NCI-H1436 (cell line): Measurements from ENCODE around the gene PILRB.
"Not testable (repeated sequence)": the region's sequence is repeated elsewhere in the genome, so short reads cannot be mapped to it uniquely, and the experiment has no call there.

Source experiments
- DNase-seq: peaks from one replicate; lab custom pipeline; 2025; lab: John Stamatoyannopoulos, UW

Gene PILRB

GRCh38 chr7:100376066-100376465 lies 18.1 kb downstream of the PILRB start:
- DNase-seq: no peak

DNA sequence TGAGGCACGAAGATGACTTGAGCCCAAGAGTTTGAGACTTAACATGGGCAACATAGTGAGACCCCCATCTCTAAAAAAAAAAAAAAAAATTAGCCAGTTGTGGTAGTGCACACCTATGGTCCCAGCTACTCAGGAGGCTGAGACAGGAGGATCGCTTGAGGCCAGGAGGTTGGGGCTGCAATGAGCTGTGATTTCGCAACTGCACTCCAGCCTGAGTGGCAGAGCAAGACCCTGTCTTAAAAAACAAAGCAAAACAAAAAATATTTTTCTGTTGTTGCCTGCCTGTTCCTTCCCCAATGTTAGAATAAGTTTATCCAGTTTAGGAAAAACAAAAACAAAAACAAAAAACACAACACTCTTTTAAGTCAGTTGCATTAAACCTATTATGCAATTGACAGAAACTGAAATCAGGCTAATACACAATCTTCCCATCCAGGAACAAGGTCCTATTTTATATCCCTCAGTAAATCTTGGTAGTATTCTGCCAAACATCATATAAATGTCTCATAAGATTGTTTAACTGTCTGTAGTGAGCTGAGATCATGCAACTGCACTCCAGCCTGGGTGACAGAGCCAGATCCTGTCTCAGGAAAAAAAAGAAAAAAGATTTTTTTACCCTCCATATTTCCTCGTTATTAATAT lies 20.3 kb downstream of the PILRB start:
- no peak for DNase-seq

DNA sequence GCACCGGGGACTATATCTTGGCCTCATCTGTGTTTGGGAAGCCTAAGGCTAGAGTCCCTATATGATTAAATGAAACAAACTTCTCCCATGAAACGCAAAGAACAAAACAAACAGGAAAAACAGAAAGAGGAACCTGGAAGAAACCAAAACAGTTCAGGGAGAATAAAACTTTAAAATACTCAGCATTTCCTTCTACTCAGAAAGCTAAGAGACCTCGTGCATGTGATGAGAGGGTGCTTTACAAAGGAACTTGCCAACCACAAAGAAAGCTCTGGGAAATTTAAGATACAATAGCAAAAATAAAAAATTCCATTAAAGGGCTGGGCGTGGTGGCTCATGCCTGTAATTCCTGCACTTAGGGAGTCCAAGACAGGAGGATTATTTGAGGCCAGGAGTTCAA lies 22.3 kb downstream of the PILRB start:
- DNase-seq: no peak

DNA sequence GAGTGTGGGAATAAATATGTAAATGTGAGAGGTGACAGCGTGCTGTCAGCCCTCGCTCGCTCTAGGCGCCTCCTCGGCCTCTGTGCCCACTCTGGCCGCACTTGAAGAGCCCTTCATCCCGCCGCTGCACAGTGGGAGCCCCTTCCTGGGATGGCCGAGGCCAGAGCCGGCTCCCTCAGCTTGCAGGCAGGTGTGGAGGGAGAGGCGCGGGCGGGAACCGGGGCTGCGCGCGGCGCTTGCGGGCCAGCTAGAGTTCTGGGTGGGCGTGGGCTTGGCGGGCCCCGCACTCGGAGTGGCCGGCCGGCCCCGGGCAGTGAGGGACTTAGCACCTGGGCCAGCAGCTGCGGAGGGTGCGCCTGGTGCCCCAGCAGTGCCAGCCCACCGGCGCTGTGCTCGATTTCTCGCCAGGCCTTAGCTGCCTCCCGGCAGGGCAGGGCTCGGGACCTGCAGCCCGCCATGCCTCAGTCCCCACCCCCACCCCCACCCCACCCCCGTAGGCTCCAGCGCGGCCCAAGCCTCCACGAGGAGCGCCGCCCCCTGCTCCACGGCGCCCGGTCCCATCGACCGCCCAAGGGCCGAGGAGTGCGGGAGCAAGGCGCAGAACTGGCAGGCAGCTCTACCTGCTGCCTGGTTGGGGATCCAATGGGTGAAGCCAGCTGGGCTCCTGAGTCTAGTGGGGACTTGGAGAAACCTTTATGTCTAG lies 23.8 kb downstream of the PILRB start:
- DNase-seq: not testable (repeated sequence)

- DNase-seq: not testable (repeated sequence)
These were observed 24.4 kb downstream of the PILRB start for GRCh38 chr7:100382234-100382853.

DNA sequence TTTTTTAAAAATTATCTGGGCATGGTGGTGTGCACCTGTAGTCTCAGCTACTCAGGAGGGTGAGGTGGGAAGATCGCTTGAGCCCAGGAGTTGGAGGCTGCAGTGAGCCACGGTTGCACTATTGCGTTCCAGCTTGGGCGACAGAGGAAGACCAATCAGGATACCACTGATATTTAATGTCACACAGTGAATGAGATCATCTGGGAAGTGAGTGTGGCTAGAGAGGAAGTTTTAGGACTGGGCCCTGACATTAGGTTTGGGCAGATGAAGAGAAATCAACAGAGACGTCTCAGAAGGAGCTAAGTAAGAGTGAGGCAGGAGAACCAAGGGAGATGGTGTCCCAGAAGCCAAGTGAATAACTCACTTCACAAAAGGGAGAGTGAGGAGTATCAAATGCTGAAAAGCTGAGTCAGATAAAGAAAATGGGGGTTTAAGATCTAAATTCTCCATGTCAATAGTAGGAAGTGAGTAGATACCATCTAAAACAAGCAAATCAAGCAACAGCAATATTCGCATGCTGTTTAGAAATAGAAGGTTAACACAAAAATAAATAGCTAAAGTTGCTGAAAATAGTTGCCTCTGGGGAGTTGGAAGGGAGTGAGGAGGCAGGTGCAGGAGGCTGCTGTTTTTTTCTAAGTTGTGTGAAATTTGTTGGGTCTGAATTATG lies 26.8 kb downstream of the PILRB start:
- no peak for DNase-seq

- no peak for DNase-seq
These were observed 29.0 kb downstream of the PILRB start for GRCh38 chr7:100386940-100387339.

DNA sequence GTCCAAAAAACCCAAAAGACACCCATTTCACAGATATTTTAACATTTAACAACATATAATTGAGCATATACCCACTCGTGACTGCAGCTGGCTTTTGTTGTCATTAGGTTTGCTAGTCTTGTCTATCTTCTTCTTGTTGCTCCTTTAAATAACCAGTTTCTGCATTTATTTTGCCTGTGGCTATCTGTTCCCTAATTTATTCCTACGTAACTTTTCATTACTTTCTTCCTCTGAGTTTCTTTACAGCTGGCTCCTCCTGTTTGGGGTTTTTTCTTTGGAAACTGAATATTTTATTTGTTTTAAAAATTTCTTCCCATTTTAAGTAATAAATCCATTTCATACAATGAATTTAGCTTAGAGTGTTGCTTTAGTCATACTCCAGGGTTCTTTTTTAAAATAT lies 29.8 kb downstream of the PILRB start:
- DNase-seq: no peak

GRCh38 chr7:100389437-100390088 lies 31.6 kb downstream of the PILRB start:
- DNase-seq: no peak

GRCh38 chr7:100390286-100391009 lies 32.5 kb downstream of the PILRB start:
- DNase-seq: no peak

DNA sequence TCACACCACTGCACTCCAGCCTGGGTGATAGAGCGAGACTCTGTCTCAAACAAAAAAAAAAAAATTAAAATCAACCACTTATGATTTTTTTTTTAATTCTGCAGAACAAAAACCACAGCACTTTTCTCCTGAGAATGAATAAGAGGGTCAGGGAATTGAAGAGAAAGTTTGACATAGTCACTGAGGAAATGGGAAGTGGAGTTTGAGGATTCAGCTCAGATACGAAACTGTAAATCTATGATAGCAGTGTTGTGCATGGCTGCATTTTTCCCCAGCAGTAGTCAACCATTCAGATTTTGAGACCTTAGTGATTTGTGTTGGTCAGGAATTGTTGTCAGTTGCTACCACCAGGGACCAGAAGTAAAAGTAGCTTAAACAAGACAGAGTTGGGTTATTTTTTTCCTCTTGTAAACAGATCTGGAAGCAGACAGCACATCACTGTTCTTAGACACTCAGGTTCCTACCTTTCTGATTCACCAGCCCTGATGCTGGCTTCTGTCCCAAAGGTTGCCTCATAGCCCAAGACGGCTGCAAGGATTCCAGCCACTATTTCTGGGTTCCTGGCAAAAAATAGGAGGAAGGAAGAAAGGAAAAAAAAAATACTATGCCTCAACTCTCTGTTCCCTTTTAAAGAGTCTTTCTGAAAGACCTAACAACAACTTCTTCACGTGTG lies 35.5 kb downstream of the PILRB start:
- no peak for DNase-seq

DNA sequence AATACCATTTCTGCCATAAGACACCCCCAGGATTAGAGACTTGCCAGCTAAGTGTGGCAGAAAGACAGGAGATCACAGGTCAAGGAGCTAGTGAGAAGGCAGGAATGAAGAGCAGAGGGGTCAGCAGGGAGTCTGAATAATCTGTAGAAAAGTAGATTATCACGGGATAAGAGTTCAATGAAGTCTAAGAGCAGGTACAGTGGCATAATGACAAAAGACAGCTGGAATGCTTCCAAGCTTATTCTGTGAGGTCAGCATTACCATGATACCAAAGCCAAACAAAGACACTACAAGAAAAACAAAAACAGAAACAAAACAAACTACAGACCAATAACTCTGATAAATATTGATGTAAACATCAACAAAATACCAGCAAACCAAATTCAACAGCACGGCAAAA lies 36.2 kb downstream of the PILRB start:
- no peak for DNase-seq

- DNase-seq: no peak
These were observed 38.6 kb downstream of the PILRB start for GRCh38 chr7:100396421-100396982.

GRCh38 chr7:100397315-100398081 lies 39.6 kb downstream of the PILRB start:
- DNase-seq: no peak

DNA sequence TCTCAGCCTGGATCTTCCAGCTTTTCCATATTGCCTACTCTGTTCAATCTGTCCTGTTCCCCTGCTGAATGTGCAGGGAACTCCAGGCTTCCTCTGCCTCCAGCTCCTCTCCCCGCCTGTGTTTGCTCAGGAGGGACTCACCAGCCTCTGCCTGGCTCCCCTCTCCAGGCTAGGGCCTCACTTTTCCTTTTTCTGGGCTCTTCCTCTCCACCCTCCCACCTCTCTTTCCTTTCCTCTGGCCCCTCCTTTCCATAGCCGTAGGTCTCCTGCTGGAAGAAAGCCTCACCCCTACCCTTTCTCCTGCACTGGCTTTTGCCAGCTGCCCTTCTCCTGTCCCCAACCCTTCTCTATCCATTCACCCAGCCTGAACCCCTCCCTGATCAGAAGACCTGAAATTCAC lies 40.3 kb downstream of the PILRB start:
- DNase-seq: no peak

DNA sequence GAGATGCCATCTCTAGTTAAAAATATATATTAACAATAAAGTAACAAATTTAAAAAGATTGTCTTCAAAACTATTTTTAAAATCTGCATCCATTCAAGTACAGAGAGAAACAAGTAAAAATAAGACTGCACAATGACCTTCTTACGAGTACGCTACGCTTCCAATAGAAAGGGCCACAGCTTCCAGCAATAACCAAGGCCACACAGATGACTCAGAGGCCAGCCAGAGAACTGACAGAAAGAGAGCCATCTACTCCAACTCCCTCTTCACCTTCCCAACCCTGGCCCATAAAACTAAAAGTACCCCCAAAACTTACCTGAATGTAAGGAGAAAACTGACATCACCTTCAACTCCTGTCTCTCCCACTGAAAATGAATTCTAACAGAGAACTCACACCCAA lies 42.1 kb downstream of the PILRB start:
- DNase-seq: no peak

- no peak for DNase-seq
These were observed 42.7 kb downstream of the PILRB start for GRCh38 chr7:100400656-100401055.

GRCh38 chr7:100401811-100402210 lies 43.9 kb downstream of the PILRB start:
- no peak for DNase-seq

GRCh38 chr7:100402241-100402640 lies 44.3 kb downstream of the PILRB start:
- DNase-seq: no peak

- DNase-seq: no peak
These were observed 48.9 kb downstream of the PILRB start for GRCh38 chr7:100406767-100407166.
